Lower lobe of right lung (tissue), 2 donors: ENCODE measurements around the gene CHID1. TPM values are rescaled to one million over a fixed set of nuclear protein-coding genes. Genes with fewer than 3 reads are reported as not detected.

Experiments
- ATAC-seq, 2 donors: fragments of 200-7000 bp; cut with Tn5 transposase; one replicate each; pipeline ENCODE4 v1.9.1; 2020 to 2022; ENCODE audit warnings: mild to moderate bottlenecking in 2 of 2, moderate library complexity in 2 of 2
- DNase-seq: peaks from one replicate; pipeline ENCODE4 v3.0.0-alpha.2; 2020
- H3K27ac ChIP-seq: fragments of 200-600 bp; one replicate; pipeline ENCODE4 v1.8.0; 2022
- H3K27me3 ChIP-seq: fragments of 200-600 bp; one replicate; pipeline ENCODE4 v1.8.0; 2022; ENCODE audit warnings: low read depth
- H3K36me3 ChIP-seq: fragments of 200-600 bp; one replicate; pipeline ENCODE4 v1.8.0; 2022; ENCODE audit warnings: mild to moderate bottlenecking
- H3K4me1 ChIP-seq: fragments of 200-600 bp; one replicate; pipeline ENCODE4 v1.8.0; 2022
- H3K4me3 ChIP-seq: fragments of 200-600 bp; one replicate; pipeline ENCODE4 v1.8.0; 2022; ENCODE audit warnings: mild to moderate bottlenecking
- H3K9me3 ChIP-seq: fragments of 200-600 bp; one replicate; pipeline ENCODE4 v1.8.0; 2022
- CTCF ChIP-seq: fragments of 200-600 bp; IDR thresholded peaks from one replicate; pipeline ENCODE4 v1.8.0; 2022; ENCODE audit warnings: antibody characterized with exemption, mild to moderate bottlenecking
- intact Hi-C: fragments of 100-400 bp; cut with DNase I; formaldehyde crosslinking; loops from one replicate; pipeline ENCODE4 v1.11.0; 2022
- total RNA-seq: library from RNA; stranded (reverse); fragmentation: NEBNext Ultra II Directional; extraction: Animal tissue kit (Norgen Biotek cat#: 25700); gene quantifications from one replicate; pipeline ENCODE4 v1.2.1, GENCODE V29; 2021
- donor health status: DM: no; HTN: yes; CAD: no; lungs with severe emphysema.

CHID1 gene
- total RNA-seq, 1 donor from 2014 or later = 65.0 TPM

GRCh38 chr11:921921-922678 lies 11.5 kb upstream of the CHID1 start:
- H3K36me3 ChIP-seq = peaks cover 3% of the 10 kb centered on the region
- no peak for DNase-seq
- no peak overlapping the region for H3K27ac ChIP-seq
- H3K9me3 ChIP-seq = no peaks in the 10 kb centered on the region
- no peaks in the 10 kb centered on the region for H3K27me3 ChIP-seq
- TF ChIP-seq CTCF = no peak
- ATAC-seq = no peak
- intact Hi-C loops = no loop called here
- no peak overlapping the region for H3K4me3 ChIP-seq
- H3K4me1 ChIP-seq = peaks cover 8% of the 10 kb centered on the region

- no peaks in the 10 kb centered on the region for H3K4me1 ChIP-seq
- ATAC-seq (no peak), DNase-seq (no peak)
- no peaks in the 10 kb centered on the region for H3K27me3 ChIP-seq
- no peak overlapping the region for H3K27ac ChIP-seq
- no peaks in the 10 kb centered on the region for H3K36me3 ChIP-seq
- H3K9me3 ChIP-seq = no peaks in the 10 kb centered on the region
- no peak overlapping the region for H3K4me3 ChIP-seq
- no peak for TF ChIP-seq CTCF
- intact Hi-C loops = no loop called here
Measured at GRCh38 chr11:917426-917825, 6.8 kb upstream of the CHID1 start.

DNA sequence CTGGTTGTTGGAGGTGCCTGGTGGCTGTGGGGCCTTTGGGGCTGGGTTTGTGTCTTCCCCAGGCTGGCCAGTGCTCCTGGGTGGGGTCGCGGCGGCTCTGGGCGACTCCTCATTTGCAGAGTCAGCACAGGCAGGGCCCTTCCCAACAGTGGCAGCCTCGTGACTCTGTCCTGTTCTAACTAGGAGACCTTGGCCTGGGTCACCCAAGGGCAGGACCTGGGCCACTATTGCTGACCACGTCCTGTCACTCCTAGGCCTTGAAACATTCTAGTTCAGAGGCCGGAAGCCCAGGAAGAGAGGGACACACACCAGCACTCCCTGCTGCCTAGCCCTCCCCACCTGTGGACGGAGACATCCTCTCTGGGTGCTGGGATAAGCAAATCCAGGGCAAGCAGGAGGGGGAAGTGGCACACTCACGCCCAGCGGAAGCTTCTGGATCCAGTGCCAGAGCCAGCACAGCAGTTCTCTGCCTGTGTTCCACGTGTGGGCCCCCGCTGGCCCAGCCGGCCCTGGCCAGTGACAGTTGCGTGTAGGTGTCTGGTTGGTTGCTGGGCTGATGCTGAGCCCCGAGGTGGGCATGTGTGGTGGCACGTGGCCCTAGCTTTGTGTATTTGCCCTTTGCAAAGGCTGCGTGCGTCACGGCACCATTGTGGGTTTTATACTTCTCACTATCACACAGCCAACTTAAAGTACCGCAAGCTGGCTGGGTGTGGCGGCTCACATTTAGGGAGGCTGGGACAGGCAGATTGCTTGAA lies 4.3 kb upstream of the CHID1 start:
- intact Hi-C loops = no loop called here
- TF ChIP-seq CTCF = no peak
- Histone ChIP-seq H3K9me3 (no peaks in the 10 kb centered on the region), H3K4me1 (peaks cover 10% of the 10 kb centered on the region), H3K27me3 (no peaks in the 10 kb centered on the region), H3K4me3 (peak overlapping the region; percentile 14), H3K36me3 (no peaks in the 10 kb centered on the region), H3K27ac (peak overlapping the region; percentile 60)
- ATAC-seq (peak in 1 of 2 donors; percentile 58), DNase-seq (peak; percentile 79)

GRCh38 chr11:914204-914603 lies 3.6 kb upstream of the CHID1 start:
- ATAC-seq = no peak
- no peaks in the 10 kb centered on the region for H3K27me3 ChIP-seq
- DNase-seq = no peak
- no peaks in the 10 kb centered on the region for H3K36me3 ChIP-seq
- H3K27ac ChIP-seq = peak overlapping the region; percentile 60
- peaks cover 17% of the 10 kb centered on the region for H3K4me1 ChIP-seq
- peak overlapping the region; percentile 14 for H3K4me3 ChIP-seq
- no peaks in the 10 kb centered on the region for H3K9me3 ChIP-seq
- intact Hi-C loops = no loop called here
- no peak for TF ChIP-seq CTCF

DNA sequence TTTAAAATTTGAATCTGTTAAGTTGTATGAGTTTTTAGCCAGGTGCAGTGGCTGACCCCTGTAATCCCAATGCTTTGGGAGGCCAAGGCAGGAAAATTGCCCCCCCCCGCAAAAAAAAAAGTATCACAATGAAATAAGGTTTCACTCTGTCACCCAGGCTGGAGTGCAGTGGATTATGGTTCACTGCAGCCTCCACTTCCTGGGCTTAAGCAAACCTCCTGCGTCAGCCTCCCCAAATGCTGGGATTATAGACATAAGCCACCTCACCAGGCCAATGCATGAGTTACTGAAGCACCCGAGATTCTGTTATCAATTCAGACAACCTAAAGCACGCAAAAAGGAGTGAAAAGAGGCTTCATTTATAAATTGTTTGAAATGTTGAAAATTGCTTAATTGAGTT lies 2.4 kb upstream of the CHID1 start:
- Histone ChIP-seq H3K9me3 (no peaks in the 10 kb centered on the region), H3K27ac (no peak overlapping the region), H3K4me1 (peaks cover 17% of the 10 kb centered on the region), H3K27me3 (no peaks in the 10 kb centered on the region), H3K4me3 (no peak overlapping the region), H3K36me3 (no peaks in the 10 kb centered on the region)
- no peak for TF ChIP-seq CTCF
- intact Hi-C loops = no loop called here
- no peak for DNase-seq
- no peak for ATAC-seq
